GM13977 (cell line): ENCODE measurements around the gene TP53I3.
"Not testable (repeated sequence)": the region's sequence is repeated elsewhere in the genome, so short reads cannot be mapped to it uniquely, and the experiment has no call there.

Source experiments
- DNase-seq: peaks from one replicate; pipeline ENCODE4 v3.0.0; 2012; ENCODE audit warnings: low spot score
- in situ Hi-C: fragments of 300-500 bp; cut with MboI; formaldehyde crosslinking; loops from one replicate; pipeline ENCODE4 v1.12.0; 2022; ENCODE audit warnings: low sequenced_read_pairs, low pct_unique_long_range_greater_than_20kb, mixed read lengths, inconsistent platforms; ENCODE audit not compliant: unreplicated experiment
- TF ChIP-seq, protein P1 (sequence below): IDR thresholded peaks from 2 replicates; pipeline ENCODE4 v1.5.1; 2012; ENCODE audit warnings: mild to moderate bottlenecking, control low read depth; ENCODE audit not compliant: insufficient read depth; ENCODE audit errors: extremely low read depth, missing control alignments

TP53I3 gene

DNA sequence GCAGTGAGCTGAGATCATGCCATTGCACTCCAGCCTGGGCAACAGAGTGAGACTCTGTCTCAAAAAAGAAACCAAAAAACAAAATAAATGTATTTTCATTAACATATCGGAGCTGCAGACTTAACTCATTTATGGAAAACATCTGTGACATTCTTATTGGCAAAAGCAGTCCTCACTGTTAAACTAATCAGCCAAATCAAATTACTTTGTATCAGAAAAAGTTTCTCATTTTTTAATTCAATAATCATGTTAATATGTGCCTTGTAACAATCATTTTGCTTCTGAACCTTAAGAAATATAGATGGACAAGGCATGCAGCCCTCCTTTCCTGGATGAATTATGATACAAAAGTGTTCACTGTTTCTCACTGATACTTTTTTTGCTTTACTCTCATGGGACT lies 18.0 kb upstream of the TP53I3 start:
- TF ChIP-seq, protein P1, sequence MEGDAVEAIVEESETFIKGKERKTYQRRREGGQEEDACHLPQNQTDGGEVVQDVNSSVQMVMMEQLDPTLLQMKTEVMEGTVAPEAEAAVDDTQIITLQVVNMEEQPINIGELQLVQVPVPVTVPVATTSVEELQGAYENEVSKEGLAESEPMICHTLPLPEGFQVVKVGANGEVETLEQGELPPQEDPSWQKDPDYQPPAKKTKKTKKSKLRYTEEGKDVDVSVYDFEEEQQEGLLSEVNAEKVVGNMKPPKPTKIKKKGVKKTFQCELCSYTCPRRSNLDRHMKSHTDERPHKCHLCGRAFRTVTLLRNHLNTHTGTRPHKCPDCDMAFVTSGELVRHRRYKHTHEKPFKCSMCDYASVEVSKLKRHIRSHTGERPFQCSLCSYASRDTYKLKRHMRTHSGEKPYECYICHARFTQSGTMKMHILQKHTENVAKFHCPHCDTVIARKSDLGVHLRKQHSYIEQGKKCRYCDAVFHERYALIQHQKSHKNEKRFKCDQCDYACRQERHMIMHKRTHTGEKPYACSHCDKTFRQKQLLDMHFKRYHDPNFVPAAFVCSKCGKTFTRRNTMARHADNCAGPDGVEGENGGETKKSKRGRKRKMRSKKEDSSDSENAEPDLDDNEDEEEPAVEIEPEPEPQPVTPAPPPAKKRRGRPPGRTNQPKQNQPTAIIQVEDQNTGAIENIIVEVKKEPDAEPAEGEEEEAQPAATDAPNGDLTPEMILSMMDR = no peak
- in situ Hi-C loops = no loop called here
- no peak for DNase-seq

DNA sequence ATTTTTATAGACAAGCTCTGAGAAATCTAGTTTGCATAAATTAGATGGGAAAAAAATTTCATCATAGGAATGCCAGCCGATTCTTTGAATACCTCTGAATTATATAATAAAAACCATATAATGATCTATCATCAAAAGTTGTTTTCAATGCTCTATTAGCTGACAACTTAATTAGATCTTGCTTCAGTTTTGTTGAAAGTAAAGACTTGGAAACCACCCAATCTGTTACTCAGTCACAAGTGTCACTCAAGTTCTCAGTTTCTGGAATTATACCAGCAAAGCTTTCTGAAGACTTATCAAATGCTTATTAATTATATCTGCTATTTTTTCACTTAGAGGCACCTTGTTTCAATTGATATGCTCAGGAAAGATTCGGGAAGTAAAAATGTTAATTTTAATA lies 17.4 kb upstream of the TP53I3 start:
- TF ChIP-seq, protein P1 = no peak
- in situ Hi-C loops = no loop called here
- no peak for DNase-seq

DNA sequence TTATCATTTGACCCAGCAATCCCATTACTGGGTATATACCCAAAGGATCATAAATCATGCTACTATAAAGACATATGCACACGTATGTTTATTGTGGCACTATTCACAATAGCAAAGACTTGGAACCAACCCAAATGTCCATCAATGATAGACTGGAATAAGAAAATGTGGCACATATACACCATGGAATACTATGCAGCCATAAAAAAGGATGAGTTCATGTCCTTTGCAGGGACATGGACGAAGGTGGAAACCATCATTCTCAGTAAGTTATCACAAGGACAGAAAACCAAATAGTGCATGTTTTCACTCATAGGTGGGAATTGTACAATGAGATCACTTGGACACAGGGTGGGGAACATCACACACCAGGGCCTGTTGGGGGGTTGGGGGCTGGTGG lies 16.1 kb upstream of the TP53I3 start:
- in situ Hi-C loops, DNase-seq: not testable (repeated sequence)

DNA sequence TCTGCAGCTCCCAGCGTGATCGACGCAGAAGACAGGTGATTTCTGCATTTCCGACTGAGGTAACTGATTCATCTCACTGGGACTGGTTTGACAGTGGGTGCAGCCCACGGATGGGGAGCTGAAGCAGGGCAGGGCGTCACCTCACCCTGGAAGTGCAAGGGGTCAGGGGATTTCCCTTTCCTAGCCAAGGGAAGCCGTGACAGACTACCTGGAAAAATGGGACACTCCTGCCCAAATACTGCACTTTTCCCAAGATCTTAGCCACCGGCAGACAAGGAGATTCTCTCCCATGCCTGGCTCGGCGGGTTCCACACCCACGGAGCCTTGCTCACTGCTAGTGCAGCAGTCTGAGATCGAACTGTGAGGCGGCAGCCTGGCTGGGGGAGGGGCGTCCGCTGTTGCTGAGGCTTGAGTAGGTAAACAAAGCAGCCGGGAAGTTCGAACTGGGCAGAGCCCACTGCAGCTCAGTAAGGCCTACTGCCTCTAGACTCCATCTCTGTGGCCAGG lies 10.6 kb upstream of the TP53I3 start:
- in situ Hi-C loops, DNase-seq: not testable (repeated sequence)

DNA sequence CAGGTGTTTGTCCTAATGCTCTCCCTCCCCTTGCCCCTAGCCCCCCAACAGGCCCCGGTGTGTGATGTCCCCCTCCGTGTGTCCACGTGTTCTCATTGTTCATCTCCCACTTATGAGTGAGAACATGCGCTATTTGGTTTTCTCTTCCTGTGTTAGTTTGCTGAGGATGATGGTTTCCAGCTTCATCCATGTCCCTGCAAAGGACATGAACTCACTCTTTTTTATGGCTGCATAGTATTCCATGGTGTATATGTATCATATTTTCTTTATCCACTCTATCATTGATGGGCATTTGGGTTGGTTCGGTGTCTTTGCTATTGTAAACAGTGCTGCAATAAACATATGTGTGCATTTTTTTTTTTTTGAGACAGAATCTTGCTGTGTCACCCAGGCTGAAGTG lies 8.6 kb upstream of the TP53I3 start:
- in situ Hi-C loops, DNase-seq: not testable (repeated sequence)

DNA sequence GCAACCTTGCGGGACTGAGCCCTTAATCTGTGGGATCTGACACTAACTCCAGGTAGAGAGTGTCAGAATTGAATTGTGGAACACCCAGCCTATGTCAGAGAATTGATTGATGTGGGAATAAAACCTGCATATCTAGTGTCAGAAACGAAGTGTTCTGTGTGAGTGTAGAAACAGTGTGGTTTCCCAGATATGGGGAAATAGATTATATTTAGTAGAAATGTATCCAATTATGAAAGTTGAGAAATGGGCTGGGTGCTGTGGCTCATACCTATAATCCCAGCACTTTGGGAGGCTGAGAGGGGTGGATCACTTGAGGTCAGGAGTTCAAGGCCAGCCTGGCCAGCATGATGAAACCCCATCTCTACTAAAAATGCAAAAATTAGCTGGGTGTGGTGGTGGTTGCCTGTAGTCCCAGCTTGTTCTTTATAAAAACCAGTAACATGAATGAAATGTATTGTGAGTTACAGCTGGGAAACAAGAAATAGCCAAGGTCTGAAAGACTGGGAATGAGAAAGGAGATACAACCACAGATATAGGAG lies 4.3 kb upstream of the TP53I3 start:
- no peak for DNase-seq
- TF ChIP-seq, protein P1 = no peak
- in situ Hi-C loops = no loop called here

DNA sequence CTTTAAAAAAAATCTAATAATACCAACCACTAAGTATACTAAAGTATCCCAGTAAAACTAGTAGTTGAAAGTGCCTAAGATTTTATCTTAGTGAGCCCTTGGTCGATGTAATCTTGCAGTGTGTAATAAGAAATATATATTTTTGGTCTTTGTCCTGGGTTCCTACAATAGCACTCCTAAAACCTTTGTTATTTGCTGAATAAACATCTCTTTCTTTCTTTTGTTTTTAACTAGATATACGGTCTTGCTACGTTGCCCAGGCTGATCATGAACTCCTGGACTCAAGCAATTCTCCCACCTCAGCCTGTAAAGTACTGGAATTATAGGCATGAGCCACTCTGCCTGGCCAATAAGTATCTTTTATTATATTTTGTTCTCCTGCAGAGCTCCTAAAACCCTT lies 2.4 kb upstream of the TP53I3 start:
- no peak for DNase-seq
- in situ Hi-C loops = no loop called here
- TF ChIP-seq, protein P1 = no peak

DNA sequence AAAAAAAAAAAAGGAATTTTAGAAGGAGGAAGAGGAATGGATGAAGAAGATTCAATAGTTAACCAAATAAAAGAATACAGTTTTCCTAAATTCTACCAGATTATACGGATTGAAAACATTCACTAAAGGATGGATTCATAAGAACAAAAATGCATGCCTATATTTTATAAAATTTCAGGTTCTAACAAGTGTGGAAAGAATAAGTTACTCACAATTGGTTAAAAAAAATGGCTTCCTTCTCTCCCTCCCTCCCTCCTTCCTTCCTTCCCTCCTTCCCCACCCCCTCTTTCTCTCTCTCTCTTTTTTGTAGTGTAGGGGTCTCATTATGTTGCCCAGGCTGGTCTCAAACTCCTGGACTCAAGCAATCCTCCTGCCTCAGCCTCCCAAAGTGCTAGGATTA lies 1.6 kb upstream of the TP53I3 start:
- in situ Hi-C loops = no loop called here
- TF ChIP-seq, protein P1 = no peak
- DNase-seq = no peak
